GM12892 (cell line): ENCODE data around the gene SLC30A5.

ENCODE experiments used
- POLR2A ChIP-seq: IDR thresholded peaks from 2 replicates; pipeline ENCODE4 v1.6.1; 2011; ENCODE audit warnings: low read depth, low read length, control low read depth
- POLR2AphosphoS5 ChIP-seq: IDR thresholded peaks from 2 replicates; pipeline ENCODE4 v1.6.1; 2011; ENCODE audit warnings: low read depth, low read length, control low read depth
- TAF1 ChIP-seq: IDR thresholded peaks from 2 replicates; pipeline ENCODE4 v1.6.1; 2011; ENCODE audit warnings: low read depth, mild to moderate bottlenecking, control low read depth, low read length, borderline replicate concordance

GRCh38 chr5:69049796-69050195 is 44.0 kb upstream of the SLC30A5 start:
- no peak for TF ChIP-seq POLR2AphosphoS5
- no peak for TF ChIP-seq TAF1
- no peak for TF ChIP-seq POLR2A
